PC-9 (cell line): Measurements from ENCODE around the gene ZEB2.

ENCODE experiments used
- CTCF ChIP-seq: fragments of 200-600 bp; sonication (generic); conservative IDR thresholded peaks from 2 replicates; pipeline ENCODE4 v1.6.1; 2017; ENCODE audit warnings: mixed run types, antibody characterized with exemption, mild to moderate bottlenecking, moderate library complexity
- EZH2 ChIP-seq: fragments of 200-600 bp; sonication (generic); IDR thresholded peaks from 2 replicates; pipeline ENCODE4 v1.8.0; 2017; ENCODE audit warnings: antibody characterized with exemption, low read depth

GRCh38 chr2:144509879-144510221 lies 10.1 kb downstream of the ZEB2 start:
- TF ChIP-seq CTCF (no peak), EZH2 (no peak)
